Activated CD8-positive, alpha-beta T cell treated with anti-CD3 and anti-CD28 coated beads for 36 hours (primary cell): ENCODE data around the gene KLHL30. TPM values are rescaled to one million over a fixed set of nuclear protein-coding genes. Genes with fewer than 3 reads are reported as not detected.

Experiments used
- ATAC-seq: fragments of 200-7000 bp; cut with Tn5 transposase; one replicate; pipeline ENCODE4 v1.10.0; 2021; ENCODE audit warnings: mild to moderate bottlenecking, moderate library complexity
- CTCF ChIA-PET: fragments of 350-600 bp; sonication (Branson Sonifier 250); formaldehyde crosslinking; loops from one replicate; lab custom pipeline; 2021; ENCODE audit warnings: antibody characterized with exemption; lab: Charles Lee
- POLR2A ChIA-PET: fragments of 350-600 bp; sonication (Branson Sonifier 250); formaldehyde crosslinking; loops from one replicate; lab custom pipeline; 2021; ENCODE audit warnings: antibody characterized with exemption; lab: Charles Lee
- DNase-seq: peaks from one replicate; pipeline ENCODE4 v3.0.0-alpha.2; 2020
- H3K27ac Mint-ChIP-seq: one replicate; pipeline ENCODE4 v1.8.0; 2021; ENCODE audit warnings: mild to moderate bottlenecking, mixed read lengths
- H3K27me3 Mint-ChIP-seq: one replicate; pipeline ENCODE4 v1.8.0; 2021; ENCODE audit warnings: mixed read lengths
- H3K36me3 Mint-ChIP-seq: one replicate; pipeline ENCODE4 v1.8.0; 2021; ENCODE audit warnings: low read depth, mixed read lengths
- H3K4me1 Mint-ChIP-seq: one replicate; pipeline ENCODE4 v1.8.0; 2021; ENCODE audit warnings: low read depth, mixed read lengths
- H3K4me3 Mint-ChIP-seq: one replicate; pipeline ENCODE4 v1.8.0; 2021; ENCODE audit warnings: mild to moderate bottlenecking, moderate library complexity, mixed read lengths
- H3K9me3 Mint-ChIP-seq: one replicate; pipeline ENCODE4 v1.8.0; 2021; ENCODE audit warnings: mixed read lengths
- intact Hi-C: fragments of 100-400 bp; cut with micrococcal nuclease; formaldehyde crosslinking; loops from one replicate; pipeline ENCODE4 v1.10.0; 2022
- total RNA-seq, 2 experiments: library from RNA; stranded (reverse); gene quantifications; one replicate each; pipeline ENCODE4 v1.2.3, GENCODE V29; 2021
- TF ChIP-seq, protein P1 (sequence below): fragments of 200-600 bp; IDR thresholded peaks from one replicate; pipeline ENCODE4 v1.8.0; 2022; ENCODE audit warnings: antibody characterized with exemption, mild to moderate bottlenecking

The KLHL30 gene
- total RNA-seq, 2 experiments from 2014 or later = not detected

DNA sequence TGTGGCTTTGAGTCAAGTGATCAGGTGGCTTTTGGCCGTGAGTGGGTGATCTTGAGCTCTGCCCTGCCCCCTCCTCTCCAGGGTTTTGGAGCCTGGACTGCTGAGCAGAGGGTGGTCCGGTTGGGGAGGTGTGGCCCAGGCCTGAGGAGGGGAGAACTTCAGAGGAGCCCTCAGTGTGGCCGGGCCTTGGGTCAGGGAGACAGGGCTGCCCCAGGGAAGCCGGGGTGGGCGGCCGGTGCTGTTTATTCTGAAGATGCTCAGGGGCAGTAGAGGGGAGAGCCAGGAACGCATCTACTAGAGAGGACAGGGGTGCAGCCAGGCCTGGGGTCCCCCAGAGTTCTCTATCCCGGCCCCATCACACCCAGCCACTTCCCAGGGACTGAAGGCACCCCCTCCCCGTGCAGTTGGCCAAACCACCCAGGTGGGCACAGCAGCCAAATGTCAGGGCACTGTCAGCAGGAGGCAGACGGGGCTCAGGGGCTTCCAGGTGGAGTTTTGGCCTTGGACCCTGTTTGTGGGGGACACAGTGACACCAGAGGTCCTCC is 21.3 kb downstream of the KLHL30 start:
- Mint-ChIP-seq H3K9me3 (no peaks in the 10 kb centered on the region), H3K36me3 (no peaks in the 10 kb centered on the region), H3K27me3 (peaks cover 14% of the 10 kb centered on the region), H3K4me1 (peaks cover 11% of the 10 kb centered on the region), H3K4me3 (peak overlapping the region; percentile 62), H3K27ac (no peak overlapping the region)
- CTCF ChIA-PET = interaction anchor here (0.8 to 1.7 kb wide), 3 partner anchors 42 to 190 kb away, joined by 4 to 6 read pairs (median 5); no protein-coding TSS in a partner anchor
- DNase-seq (no peak), ATAC-seq (no peak)
- intact Hi-C loops = no loop called here
- TF ChIP-seq, protein P1, sequence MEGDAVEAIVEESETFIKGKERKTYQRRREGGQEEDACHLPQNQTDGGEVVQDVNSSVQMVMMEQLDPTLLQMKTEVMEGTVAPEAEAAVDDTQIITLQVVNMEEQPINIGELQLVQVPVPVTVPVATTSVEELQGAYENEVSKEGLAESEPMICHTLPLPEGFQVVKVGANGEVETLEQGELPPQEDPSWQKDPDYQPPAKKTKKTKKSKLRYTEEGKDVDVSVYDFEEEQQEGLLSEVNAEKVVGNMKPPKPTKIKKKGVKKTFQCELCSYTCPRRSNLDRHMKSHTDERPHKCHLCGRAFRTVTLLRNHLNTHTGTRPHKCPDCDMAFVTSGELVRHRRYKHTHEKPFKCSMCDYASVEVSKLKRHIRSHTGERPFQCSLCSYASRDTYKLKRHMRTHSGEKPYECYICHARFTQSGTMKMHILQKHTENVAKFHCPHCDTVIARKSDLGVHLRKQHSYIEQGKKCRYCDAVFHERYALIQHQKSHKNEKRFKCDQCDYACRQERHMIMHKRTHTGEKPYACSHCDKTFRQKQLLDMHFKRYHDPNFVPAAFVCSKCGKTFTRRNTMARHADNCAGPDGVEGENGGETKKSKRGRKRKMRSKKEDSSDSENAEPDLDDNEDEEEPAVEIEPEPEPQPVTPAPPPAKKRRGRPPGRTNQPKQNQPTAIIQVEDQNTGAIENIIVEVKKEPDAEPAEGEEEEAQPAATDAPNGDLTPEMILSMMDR = no peak
- POLR2A ChIA-PET = no interaction called here

DNA sequence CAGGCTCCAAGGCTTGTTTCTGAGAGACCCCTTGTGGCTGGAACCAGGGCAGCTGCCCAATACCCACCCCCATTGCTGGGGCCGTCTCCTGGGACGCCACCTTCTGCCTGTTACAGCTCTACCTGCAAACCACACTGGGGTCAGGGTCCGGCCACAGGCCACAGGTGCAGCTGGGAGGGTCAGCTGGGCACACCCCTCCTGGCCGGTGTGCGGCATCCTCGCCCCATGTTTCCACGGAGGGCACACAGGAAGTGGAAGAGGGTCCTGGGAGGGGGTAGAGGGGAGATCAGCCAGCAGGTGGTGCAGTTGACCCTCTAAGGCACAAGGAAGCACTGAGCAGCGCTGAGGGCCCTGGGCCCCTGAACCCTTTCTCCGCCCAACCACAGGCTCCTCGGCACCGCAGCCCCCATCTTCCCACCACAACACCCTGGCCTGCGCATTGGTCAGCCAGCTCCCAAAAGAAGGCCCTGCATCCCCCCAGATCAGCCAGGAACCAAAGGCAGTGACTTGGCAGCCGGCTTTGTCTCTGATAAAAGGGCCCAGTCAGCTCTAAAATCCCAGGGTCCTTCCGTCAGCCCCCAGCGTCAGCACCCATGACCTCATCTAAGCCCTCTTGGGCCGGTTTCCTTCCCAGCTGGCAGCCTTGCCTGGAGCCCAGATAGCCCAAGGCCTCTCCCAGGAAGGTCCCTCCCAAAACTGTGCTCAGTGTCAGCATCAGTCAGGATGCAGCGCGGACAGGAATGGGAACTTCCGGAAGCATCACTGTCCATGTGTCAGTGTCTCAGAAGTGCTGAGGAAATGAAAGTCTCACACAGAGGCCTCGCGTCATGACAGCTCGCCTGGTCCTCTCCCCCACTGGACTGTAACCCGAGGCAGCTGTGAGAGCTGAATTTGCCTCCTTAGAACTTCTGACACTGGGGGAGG is 22.0 kb downstream of the KLHL30 start:
- no peaks in the 10 kb centered on the region for H3K36me3 Mint-ChIP-seq
- peak; percentile 52 for ATAC-seq

DNA sequence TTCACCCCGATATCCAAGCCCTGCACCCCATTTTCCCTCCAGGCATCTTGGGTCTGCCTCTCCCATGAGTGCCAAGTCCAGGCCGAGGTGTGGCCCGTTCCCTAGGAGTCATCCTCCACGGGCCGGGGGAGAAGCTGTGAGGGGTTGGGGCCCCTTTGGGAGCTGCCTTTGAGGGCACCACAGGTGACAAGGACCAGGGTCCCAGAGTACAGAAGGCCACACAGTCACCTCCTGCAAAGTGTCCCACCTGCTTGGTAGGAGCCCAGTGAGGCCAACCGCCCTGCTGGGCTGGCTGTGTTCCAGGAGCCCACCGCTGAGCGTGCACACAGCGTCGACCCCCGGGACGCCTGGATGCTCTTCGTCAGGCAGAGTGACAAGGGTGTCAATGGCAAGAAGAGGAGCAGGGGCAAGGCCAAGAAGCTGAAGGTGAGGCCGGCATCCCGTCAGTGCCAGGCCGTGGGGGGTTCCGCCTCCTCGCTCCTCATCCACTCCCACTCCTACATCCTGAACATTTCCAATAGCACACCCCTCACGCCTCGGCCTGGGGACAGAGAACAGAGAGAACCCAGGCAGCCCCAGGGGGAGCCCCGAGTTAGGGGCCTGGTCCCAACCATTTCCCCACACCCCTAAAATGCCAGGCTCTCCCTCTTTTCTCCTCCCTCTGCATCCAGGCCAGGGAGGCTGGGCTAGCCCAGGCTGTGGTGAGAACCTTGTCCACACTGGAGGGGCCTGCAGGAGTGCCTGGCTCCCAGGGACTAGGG is 23.0 kb downstream of the KLHL30 start:
- POLR2A ChIA-PET = no interaction called here
- Mint-ChIP-seq H3K4me3 (no peak overlapping the region), H3K9me3 (no peaks in the 10 kb centered on the region), H3K4me1 (peaks cover 11% of the 10 kb centered on the region), H3K27ac (no peak overlapping the region), H3K36me3 (no peaks in the 10 kb centered on the region), H3K27me3 (peaks cover 20% of the 10 kb centered on the region)
- ATAC-seq (no peak), DNase-seq (no peak)
- TF ChIP-seq, protein P1 = no peak
- intact Hi-C loops = no loop called here
- CTCF ChIA-PET = interaction anchor here (0.9 to 1.7 kb wide), 5 partner anchors 9 to 103 kb away, joined by 3 to 6 read pairs (median 3); no protein-coding TSS in a partner anchor

More for the DNA sequence above, 22.0 kb downstream of the KLHL30 start:
- intact Hi-C loops = no loop called here
- H3K4me3 Mint-ChIP-seq = no peak overlapping the region
- peaks cover 11% of the 10 kb centered on the region for H3K4me1 Mint-ChIP-seq
- H3K9me3 Mint-ChIP-seq = no peaks in the 10 kb centered on the region
- peak; percentile 65 for DNase-seq
- TF ChIP-seq, protein P1 = peak; percentile 60
- H3K27me3 Mint-ChIP-seq = peaks cover 20% of the 10 kb centered on the region
- no peak overlapping the region for H3K27ac Mint-ChIP-seq
- ChIA-PET POLR2A (no interaction called here), CTCF (interaction anchor here (0.9 to 1.7 kb wide), 6 partner anchors 8 to 104 kb away, joined by 3 to 6 read pairs (median 4); no protein-coding TSS in a partner anchor)

DNA sequence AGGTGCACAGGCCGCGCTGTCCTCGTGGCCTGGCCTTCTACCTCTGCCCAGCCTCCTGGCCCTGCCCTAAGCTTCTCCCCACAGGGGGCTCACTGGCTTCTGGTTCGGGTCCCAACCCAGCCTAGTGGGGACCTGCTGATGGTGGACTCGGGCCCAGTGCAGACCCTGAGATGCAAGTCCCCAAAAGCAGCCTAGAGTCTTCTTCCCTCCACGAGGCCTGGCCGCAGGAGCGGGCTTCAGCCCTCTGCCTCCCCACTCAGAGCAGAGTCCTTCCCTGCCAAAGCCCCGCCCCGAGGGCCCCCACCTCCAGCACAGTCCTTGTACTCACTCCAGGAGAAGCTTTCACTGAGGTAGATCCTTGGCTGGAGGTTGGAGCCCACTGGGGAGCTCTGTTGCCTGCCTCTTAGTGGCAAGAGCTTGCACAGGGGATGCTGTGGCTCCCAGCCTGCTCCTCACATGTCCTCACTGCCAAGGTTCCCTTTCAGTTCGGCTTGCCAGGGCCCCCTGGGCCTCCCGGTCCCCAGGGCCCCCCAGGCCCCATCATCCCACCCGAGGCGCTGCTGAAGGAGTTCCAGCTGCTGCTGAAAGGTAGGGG is 23.9 kb downstream of the KLHL30 start:
- Mint-ChIP-seq H3K27ac (no peak overlapping the region), H3K4me1 (peaks cover 11% of the 10 kb centered on the region), H3K27me3 (peaks cover 20% of the 10 kb centered on the region), H3K4me3 (no peak overlapping the region), H3K36me3 (no peaks in the 10 kb centered on the region), H3K9me3 (no peaks in the 10 kb centered on the region)
- POLR2A ChIA-PET = no interaction called here
- DNase-seq (no peak), ATAC-seq (no peak)
- TF ChIP-seq, protein P1 = no peak
- intact Hi-C loops = no loop called here
- CTCF ChIA-PET = interaction anchor here (0.9 to 1.0 kb wide), 2 partner anchors 16 to 101 kb away, joined by 4 read pairs; no protein-coding TSS in a partner anchor
